Right renal cortex interstitium (tissue), 3 donors: ENCODE results near the gene CPLX4. TPM values are rescaled to one million over a fixed set of nuclear protein-coding genes. Genes with fewer than 3 reads are reported as not detected.
A peak's percentile ranks its signal among the peaks of the same experiment; 100 is the strongest.
"Not testable (repeated sequence)": the region's sequence is repeated elsewhere in the genome, so short reads cannot be mapped to it uniquely, and the experiment has no call there.

Experiments
- DNase-seq, 3 donors: peaks; one replicate each; pipeline ENCODE4 v3.0.0-alpha.2; 2013; ENCODE audit warnings: low read depth in 3 of 3, low spot score in 2 of 3
- polyA plus RNA-seq, 3 donors: library from polyadenylated mRNA; unstranded; fragments of 120-200 nt; gene quantifications; one replicate each; pipeline ENCODE4 v1.2.1, GENCODE V29; 2013; ENCODE audit not compliant: insufficient read length in 3 of 3

CPLX4 gene
- polyA plus RNA-seq, 3 donors = 0.11 to 0.22 (median 0.18) TPM

GRCh38 chr18:59271606-59272220, 46.7 kb downstream of the CPLX4 start:
- no peak for DNase-seq

GRCh38 chr18:59270689-59271257, 47.7 kb downstream of the CPLX4 start:
- no peak for DNase-seq

DNA sequence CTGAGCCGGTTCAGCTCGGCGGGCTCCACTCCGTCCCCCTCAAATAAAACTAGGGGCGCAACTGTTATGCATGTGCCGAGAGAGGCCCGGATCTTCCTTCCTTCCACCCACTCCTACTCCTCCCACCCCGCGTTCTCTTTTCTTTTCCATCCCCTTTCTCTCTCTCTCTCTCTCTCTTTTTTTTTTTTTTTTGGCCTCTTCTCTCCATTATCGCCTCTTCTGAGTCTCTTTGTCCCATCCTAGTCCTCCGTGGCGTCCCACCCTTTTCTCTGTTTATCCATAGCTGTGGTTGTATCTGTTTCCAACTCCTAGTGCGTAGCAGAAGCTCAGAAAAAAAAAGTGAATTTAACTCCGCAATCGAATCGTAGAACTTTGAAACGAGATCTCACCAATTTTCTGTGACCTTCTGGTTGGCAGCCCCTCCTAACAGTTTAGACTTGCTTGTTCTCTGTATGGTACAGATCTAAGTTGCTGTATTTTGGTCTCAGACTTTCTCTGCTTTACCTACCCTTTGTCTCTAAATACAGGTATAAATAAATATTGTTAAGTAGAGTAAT, 48.8 kb downstream of the CPLX4 start:
- no peak for DNase-seq

DNA sequence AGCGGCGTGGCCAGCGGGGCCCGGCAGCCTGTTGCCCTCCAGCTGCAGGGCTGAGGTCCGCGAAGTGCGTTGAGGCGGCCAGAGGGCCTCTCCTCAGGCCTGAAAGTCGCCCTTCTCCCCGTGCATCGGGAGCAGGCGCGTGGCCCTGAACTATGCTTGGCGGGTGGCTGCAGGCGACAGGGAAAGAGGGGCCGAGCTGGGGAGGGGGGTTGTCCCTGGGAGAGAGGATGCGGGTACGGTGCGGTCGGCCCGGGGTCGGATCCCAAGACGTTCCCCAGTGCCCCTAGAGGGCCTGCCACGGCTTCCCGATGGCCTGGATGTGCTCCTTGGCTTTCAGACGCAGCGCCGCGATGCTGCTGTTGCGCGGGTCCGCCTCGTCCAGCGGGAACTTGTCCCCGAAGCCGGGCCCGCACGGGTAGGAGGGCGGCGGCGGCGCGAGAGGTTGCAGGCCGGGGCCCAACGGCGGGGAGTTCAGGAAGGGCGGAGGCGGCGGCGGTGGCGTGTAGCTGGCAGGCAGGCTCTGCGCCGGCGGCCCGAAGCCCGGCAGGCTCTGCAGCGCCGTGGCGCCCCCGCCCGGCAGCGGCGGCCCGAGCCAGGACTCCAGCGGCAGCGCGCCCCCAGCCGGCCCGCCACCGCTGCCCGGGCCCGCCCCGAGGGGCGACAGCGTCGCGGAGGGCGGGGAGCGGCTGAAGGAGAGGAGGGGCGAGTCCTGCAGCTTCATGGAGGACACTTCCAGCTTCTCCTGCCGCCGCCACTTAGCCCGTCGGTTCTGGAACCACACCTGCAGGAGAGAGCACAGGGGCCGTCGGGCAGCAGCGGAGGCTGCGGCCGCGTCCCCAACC, 49.5 kb downstream of the CPLX4 start:
- DNase-seq = no peak

GRCh38 chr18:59268127-59268720, 50.2 kb downstream of the CPLX4 start:
- DNase-seq = no peak

- no peak for DNase-seq
Observed at GRCh38 chr18:59267503-59268126, 50.8 kb downstream of the CPLX4 start.

DNA sequence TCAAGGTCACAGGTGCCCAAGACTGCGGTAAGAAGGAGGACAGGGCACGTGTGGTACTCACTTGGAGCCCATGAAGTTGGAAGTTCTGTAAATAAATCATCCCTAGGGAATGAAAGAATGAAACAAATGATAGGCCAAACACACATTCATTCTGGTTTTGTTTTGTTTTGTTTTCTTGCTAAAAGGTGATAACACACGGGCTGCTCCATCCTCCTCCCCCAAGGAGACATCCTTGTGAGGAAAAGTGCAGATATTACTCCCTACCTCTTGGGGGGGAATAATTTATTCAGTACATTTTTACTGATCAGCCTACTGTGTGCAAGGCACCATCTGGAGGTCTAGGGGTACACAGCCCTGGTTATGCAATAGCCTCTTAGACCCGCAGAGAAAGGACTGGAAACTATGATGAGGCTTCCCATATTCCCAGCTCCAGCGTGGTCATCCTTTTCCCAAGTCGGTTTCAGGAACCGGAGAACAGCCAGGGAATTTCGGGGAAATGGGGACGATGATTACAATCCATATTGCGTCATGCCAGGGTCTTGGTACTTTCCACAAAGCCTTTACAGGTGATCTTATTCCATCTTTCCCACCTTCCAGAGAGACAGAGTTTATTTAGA, 51.5 kb downstream of the CPLX4 start:
- DNase-seq = no peak

GRCh38 chr18:59266459-59266858, 52.0 kb downstream of the CPLX4 start:
- DNase-seq = no peak

- no peak for DNase-seq
Observed at GRCh38 chr18:59265974-59266369, 52.5 kb downstream of the CPLX4 start.

- DNase-seq = no peak
Observed at GRCh38 chr18:59265246-59265973, 53.0 kb downstream of the CPLX4 start.

DNA sequence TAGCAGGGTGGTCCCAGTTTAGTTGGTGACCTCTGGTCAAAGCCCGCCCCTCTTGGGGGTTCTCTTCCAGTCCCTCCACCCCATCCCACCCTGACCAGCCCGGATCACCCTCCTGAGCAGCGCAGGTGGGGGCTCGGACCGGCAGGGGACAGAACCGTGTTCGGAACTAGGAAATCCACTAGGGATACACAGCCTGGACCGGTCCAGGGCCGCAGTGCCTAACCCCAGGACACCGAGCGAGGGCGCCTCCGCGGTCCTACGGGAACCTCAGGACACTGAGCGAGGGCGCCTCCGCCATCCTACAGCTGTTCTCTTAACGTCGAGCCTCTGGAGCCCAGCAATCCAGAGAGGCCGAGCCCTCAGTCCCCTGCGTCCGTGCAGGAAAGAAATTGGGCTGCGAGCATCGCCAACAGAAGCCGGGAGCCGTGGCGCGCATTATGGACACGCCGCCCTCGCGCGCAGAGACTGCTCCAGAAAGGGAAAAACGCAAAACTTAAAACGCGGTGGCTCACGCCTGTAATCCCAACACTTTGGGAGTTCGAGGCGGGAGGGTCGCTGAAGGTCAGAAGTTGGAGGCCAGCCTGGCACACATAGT, 53.7 kb downstream of the CPLX4 start:
- no peak for DNase-seq

- DNase-seq = no peak
Observed at GRCh38 chr18:59264121-59264571, 54.3 kb downstream of the CPLX4 start.

DNA sequence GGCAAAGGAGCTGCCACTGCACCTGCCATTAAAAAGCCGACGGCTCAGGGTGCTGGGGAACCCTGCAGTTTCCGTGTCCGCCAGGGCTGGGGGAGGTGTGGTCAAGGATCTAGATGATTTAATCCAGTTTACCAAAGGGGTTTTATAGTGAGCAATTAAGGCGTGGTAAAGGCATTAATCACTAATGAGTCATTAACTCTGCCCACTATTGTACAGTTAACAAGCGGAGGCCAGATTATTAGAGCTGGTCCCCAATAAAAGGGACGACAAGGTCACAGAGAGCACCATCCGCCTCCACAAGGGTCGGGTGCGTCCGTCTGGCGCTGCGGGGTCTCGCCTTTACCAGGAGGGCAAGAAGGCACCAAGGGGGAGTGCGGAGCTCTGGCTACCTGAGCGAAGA, 54.8 kb downstream of the CPLX4 start:
- no peak for DNase-seq

DNA sequence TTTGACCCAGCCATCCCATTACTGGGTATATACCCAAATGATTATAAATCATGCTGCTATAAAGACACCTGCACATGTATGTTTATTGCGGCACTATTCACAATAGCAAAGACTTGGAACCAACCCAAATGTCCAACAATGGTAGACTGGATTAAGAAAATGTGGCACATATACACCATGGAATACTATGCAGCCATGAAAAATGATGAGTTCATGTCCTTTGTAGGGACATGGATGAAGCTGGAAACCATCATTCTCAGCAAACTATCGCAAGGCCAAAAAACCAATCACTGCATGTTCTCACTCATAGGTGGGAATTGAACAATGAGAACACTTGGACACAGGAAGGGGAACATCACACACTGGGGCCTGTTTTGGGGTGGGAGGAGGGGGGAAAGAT, 56.2 kb downstream of the CPLX4 start:
- DNase-seq = not testable (repeated sequence)

GRCh38 chr18:59261842-59262241, 56.6 kb downstream of the CPLX4 start:
- not testable (repeated sequence) for DNase-seq

DNA sequence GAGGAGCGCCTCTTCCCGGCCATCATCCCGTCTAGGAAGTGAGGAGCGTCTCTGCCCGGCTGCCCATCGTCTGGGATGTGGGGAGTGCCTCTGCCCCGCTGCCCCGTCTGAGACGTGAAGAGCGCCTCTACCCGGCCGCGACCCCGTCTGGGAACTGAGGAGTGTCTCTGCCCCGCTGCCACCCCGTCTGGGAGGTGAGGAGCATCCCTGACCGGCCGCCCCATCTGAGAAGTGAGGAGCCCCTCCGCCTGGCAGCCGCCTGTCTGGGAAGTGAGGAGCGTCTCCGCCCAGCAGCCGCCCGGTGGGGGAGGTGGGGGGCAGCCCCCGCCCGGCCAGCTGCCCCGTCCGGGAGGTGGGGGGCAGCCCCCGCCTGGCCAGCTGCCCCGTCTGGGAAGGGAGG, 63.0 kb downstream of the CPLX4 start:
- not testable (repeated sequence) for DNase-seq

DNA sequence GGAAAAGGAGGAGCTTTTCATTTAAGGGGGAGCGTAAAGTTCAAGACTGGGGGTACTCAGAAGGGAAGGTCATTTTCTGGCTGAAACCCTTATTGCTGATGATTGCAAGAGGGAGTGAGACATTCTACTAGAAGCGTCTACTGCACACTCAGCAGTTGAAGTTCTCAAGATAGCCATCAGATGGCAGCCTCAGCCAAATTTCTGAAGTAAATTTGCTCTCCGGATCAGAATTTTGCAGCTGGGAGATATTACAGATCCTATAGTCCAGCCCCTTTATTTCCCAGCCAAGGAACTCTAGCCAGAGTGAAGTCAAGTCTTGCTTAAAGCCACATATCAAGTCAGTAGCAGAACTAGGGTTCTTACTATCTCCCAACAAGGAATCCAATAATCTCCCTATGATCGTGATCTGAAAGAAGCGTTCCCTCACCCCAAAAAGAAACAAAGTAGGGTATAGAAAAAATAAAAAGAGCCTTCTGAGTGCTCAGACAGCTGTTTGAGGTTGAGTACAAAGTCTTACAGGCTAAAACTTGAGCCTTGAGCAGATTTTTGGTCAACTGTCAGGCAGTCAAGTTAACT, 69.2 kb downstream of the CPLX4 start:
- DNase-seq = peak; percentile 60 to 73 (median 64)

DNA sequence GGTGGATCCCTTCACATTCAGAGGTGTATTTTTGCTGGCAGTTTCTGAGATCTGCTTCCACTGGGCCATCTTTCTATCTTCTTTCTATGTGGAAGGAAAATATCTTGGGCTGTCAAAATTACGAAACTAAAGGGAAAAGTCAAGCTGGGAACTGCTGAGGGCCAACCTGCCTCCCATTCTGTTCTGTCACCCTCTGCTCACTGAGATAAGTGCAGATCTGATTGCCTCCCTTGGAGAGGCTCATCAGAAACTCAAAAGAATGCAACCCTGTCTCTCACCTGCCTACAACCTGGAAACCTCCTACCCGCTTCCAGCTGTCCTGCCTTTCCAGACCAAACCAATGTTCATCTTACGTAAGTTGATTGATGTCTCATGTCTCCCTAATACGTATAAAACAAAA, 71.7 kb downstream of the CPLX4 start:
- no peak for DNase-seq
